Measurements from ENCODE around the gene FRMD4A. TPM values are rescaled to one million over a fixed set of nuclear protein-coding genes. Genes with fewer than 3 reads are reported as not detected.
"Not testable (repeated sequence)": the region's sequence is repeated elsewhere in the genome, so short reads cannot be mapped to it uniquely, and the experiment has no call there.

Gene FRMD4A
- polyA plus RNA-seq, 1 donor (not counting 4 experiments of a cell fraction or from before 2014, with no cell fraction given) = 12.9 TPM

DNA sequence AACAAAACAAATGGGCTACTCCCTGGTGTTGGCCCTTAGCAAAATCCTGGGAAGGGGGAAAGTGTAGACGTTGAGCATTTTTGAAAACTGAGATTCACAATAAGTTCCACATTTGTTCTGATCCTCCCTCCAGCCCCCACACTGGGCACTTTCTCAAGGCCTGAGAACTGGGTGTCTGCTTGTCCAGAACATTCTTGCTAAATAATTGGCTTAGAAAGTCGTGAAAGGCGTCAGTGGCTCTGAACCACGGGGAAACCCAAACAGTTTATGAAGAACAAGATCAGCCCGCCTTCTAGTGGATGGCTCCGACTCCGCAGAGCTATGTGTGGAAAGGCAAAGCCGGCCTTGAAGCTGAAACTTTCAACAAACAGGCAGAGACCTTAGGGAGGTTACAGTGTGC lies 373.9 kb downstream of the FRMD4A start:
- Histone ChIP-seq H3K79me2 (ENCODE audit: control insufficient read depth, insufficient read depth, low read length) (no peaks in the 10 kb centered on the region), H3K27me3 (ENCODE audit: control insufficient read depth, extremely low read depth, insufficient read depth, low read length) (no peaks in the 10 kb centered on the region), H4K20me1 (ENCODE audit: control insufficient read depth, extremely low read depth, insufficient read depth, low read length) (no peaks in the 10 kb centered on the region), H3K4me2 (ENCODE audit: control insufficient read depth, extremely low read depth, insufficient read depth, low read depth, low read length) (no peak overlapping the region), H2AFZ (ENCODE audit: control insufficient read depth, low read length) (no peak overlapping the region), H3K9me1 (ENCODE audit: control insufficient read depth, extremely low read depth, insufficient read depth, low read length) (no peaks in the 10 kb centered on the region), H3K9me3 (ENCODE audit: control insufficient read depth, low read depth, low read length) (no peaks in the 10 kb centered on the region), H3K9ac (ENCODE audit: control insufficient read depth, extremely low read depth, insufficient read depth, low read length) (no peak overlapping the region), H3K36me3 (ENCODE audit: control insufficient read depth in 2 of 2, extremely low read depth in 1 of 2, insufficient read depth in 2 of 2, low read length in 2 of 2) (no peaks in the 10 kb centered on the region), H3K27ac (ENCODE audit: control insufficient read depth, insufficient read depth, low read length) (no peak overlapping the region), H3K4me3 (ENCODE audit: control insufficient read depth in 2 of 3, extremely low read depth in 1 of 3, insufficient read depth in 2 of 3, low read depth in 1 of 3, low read length in 3 of 3) (no peak overlapping the region), H3K4me1 (ENCODE audit: control insufficient read depth, extremely low read depth, insufficient read depth, low read length) (no peaks in the 10 kb centered on the region)
- FAIRE-seq = no peak
- no peak for DNase-seq (ENCODE audit: low read depth, low spot score)
- dilution Hi-C loops (cut with MboI; ENCODE audit: extremely low pct_ligation_motif_present, low sequenced_read_pairs) = no loop called here
- no peak for TF ChIP-seq EZH2 (IDR thresholded peaks at IDR 0.05; ENCODE audit: low read length)
- TF ChIP-seq, protein P1, sequence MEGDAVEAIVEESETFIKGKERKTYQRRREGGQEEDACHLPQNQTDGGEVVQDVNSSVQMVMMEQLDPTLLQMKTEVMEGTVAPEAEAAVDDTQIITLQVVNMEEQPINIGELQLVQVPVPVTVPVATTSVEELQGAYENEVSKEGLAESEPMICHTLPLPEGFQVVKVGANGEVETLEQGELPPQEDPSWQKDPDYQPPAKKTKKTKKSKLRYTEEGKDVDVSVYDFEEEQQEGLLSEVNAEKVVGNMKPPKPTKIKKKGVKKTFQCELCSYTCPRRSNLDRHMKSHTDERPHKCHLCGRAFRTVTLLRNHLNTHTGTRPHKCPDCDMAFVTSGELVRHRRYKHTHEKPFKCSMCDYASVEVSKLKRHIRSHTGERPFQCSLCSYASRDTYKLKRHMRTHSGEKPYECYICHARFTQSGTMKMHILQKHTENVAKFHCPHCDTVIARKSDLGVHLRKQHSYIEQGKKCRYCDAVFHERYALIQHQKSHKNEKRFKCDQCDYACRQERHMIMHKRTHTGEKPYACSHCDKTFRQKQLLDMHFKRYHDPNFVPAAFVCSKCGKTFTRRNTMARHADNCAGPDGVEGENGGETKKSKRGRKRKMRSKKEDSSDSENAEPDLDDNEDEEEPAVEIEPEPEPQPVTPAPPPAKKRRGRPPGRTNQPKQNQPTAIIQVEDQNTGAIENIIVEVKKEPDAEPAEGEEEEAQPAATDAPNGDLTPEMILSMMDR (optimal IDR thresholded peaks at IDR 0.05 in 1 of 3, IDR thresholded peaks at IDR 0.05 in 1 of 3, conservative IDR thresholded peaks at IDR 0.05 in 1 of 3; ENCODE audit: extremely low read depth in 1 of 3, insufficient read depth in 2 of 3, low read length in 3 of 3) = no peak

DNA sequence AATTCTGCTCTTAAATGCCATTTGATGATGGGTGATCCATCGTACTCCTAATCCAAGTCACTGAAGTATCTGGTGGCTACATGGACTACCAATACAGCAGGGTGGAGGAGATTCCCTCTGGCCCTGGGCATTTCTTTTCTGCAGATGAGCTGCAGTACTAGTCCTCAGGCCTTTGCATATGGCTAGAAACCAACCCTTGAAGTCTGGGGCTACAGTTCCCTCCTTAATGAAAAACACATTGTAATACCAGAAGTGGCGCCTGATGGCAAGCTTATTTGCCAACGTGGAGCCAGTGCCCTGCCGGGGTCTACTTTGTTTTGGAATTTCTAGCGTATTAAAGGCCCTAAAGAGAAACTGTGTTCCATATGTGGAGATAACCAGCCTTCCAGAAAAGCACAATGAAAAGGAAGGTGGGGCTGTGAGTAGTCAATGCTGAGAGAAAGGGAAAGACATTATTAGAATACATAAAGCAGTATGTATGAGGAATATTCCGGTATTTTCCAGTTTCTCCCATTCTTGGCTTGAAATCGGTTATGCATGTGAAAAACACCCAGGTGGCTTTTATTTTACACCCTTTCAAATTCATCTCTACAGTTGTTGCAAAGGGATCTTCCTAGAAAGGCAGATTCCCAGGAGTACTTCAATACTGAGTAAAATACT lies 375.2 kb downstream of the FRMD4A start:
- dilution Hi-C loops (cut with MboI; ENCODE audit: extremely low pct_ligation_motif_present, low sequenced_read_pairs) = no loop called here
- Histone ChIP-seq H4K20me1 (ENCODE audit: control insufficient read depth, extremely low read depth, insufficient read depth, low read length) (no peaks in the 10 kb centered on the region), H2AFZ (ENCODE audit: control insufficient read depth, low read length) (no peak overlapping the region), H3K4me2 (ENCODE audit: control insufficient read depth, extremely low read depth, insufficient read depth, low read depth, low read length) (no peak overlapping the region), H3K4me3 (ENCODE audit: control insufficient read depth in 2 of 3, extremely low read depth in 1 of 3, insufficient read depth in 2 of 3, low read depth in 1 of 3, low read length in 3 of 3) (no peak overlapping the region), H3K9me1 (ENCODE audit: control insufficient read depth, extremely low read depth, insufficient read depth, low read length) (no peaks in the 10 kb centered on the region), H3K4me1 (ENCODE audit: control insufficient read depth, extremely low read depth, insufficient read depth, low read length) (no peaks in the 10 kb centered on the region), H3K79me2 (ENCODE audit: control insufficient read depth, insufficient read depth, low read length) (no peaks in the 10 kb centered on the region), H3K9me3 (ENCODE audit: control insufficient read depth, low read depth, low read length) (no peaks in the 10 kb centered on the region), H3K36me3 (ENCODE audit: control insufficient read depth in 2 of 2, extremely low read depth in 1 of 2, insufficient read depth in 2 of 2, low read length in 2 of 2) (no peaks in the 10 kb centered on the region), H3K9ac (ENCODE audit: control insufficient read depth, extremely low read depth, insufficient read depth, low read length) (no peak overlapping the region), H3K27me3 (ENCODE audit: control insufficient read depth, extremely low read depth, insufficient read depth, low read length) (no peaks in the 10 kb centered on the region), H3K27ac (ENCODE audit: control insufficient read depth, insufficient read depth, low read length) (no peak overlapping the region)
- FAIRE-seq = no peak
- TF ChIP-seq EZH2 (IDR thresholded peaks at IDR 0.05; ENCODE audit: low read length) = no peak
- TF ChIP-seq, protein P1 (optimal IDR thresholded peaks at IDR 0.05 in 1 of 3, IDR thresholded peaks at IDR 0.05 in 1 of 3, conservative IDR thresholded peaks at IDR 0.05 in 1 of 3; ENCODE audit: extremely low read depth in 1 of 3, insufficient read depth in 2 of 3, low read length in 3 of 3) = no peak
- DNase-seq (ENCODE audit: low read depth, low spot score) = no peak

DNA sequence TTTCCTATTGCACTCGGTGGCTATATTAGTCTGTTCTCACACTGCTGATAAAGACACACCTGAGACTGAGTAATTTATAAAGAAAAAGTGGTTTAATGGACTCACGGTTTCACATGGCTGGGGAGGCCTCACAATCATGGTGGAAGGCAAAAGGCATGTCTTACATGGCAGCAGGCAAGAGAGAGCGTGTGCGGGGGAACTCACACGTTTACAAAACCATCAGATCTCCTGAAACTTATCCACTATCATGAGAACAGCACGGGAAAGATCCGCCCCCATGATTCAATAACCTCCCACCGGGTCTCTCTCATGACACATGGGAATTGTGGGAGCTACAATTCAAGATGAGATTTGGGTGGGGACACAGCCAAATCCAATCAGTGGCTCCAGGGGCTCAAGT lies 376.5 kb downstream of the FRMD4A start:
- H3K4me3 ChIP-seq (ENCODE audit: control insufficient read depth in 2 of 3, extremely low read depth in 1 of 3, insufficient read depth in 2 of 3, low read depth in 1 of 3, low read length in 3 of 3); FAIRE-seq; dilution Hi-C loops (cut with MboI; ENCODE audit: extremely low pct_ligation_motif_present, low sequenced_read_pairs): not testable (repeated sequence)

More for the DNA sequence above, 376.5 kb downstream of the FRMD4A start:
- H3K9me1 ChIP-seq (ENCODE audit: control insufficient read depth, extremely low read depth, insufficient read depth, low read length); H2AFZ ChIP-seq (ENCODE audit: control insufficient read depth, low read length); H3K4me2 ChIP-seq (ENCODE audit: control insufficient read depth, extremely low read depth, insufficient read depth, low read depth, low read length); H3K9ac ChIP-seq (ENCODE audit: control insufficient read depth, extremely low read depth, insufficient read depth, low read length); H4K20me1 ChIP-seq (ENCODE audit: control insufficient read depth, extremely low read depth, insufficient read depth, low read length); H3K9me3 ChIP-seq (ENCODE audit: control insufficient read depth, low read depth, low read length); H3K36me3 ChIP-seq (ENCODE audit: control insufficient read depth in 2 of 2, extremely low read depth in 1 of 2, insufficient read depth in 2 of 2, low read length in 2 of 2); H3K27ac ChIP-seq (ENCODE audit: control insufficient read depth, insufficient read depth, low read length); H3K27me3 ChIP-seq (ENCODE audit: control insufficient read depth, extremely low read depth, insufficient read depth, low read length); DNase-seq (ENCODE audit: low read depth, low spot score); H3K79me2 ChIP-seq (ENCODE audit: control insufficient read depth, insufficient read depth, low read length); H3K4me1 ChIP-seq (ENCODE audit: control insufficient read depth, extremely low read depth, insufficient read depth, low read length): not testable (repeated sequence)
